ENCODE results near the gene TMEM236.

The TMEM236 gene

GRCh38 chr10:17743437-17743836 lies 8.6 kb upstream of the TMEM236 start:
- no peak for DNase-seq

- no peak for DNase-seq
Observed at GRCh38 chr10:17744341-17744861, 7.6 kb upstream of the TMEM236 start.

- DNase-seq: no peak
Observed at GRCh38 chr10:17747883-17748550, 4.0 kb upstream of the TMEM236 start.

GRCh38 chr10:17749890-17750289 lies 2.1 kb upstream of the TMEM236 start:
- DNase-seq: no peak

GRCh38 chr10:17756557-17757217 lies 4.7 kb downstream of the TMEM236 start:
- no peak for DNase-seq

- no peak for DNase-seq
Observed at GRCh38 chr10:17758200-17758599, 6.2 kb downstream of the TMEM236 start.

GRCh38 chr10:17758896-17759295 lies 6.9 kb downstream of the TMEM236 start:
- no peak for DNase-seq

- DNase-seq: no peak
Observed at GRCh38 chr10:17764142-17764541, 12.1 kb downstream of the TMEM236 start.

- DNase-seq: no peak
Observed at GRCh38 chr10:17765602-17766001, 13.6 kb downstream of the TMEM236 start.

- DNase-seq: no peak
Observed at GRCh38 chr10:17766731-17767130, 14.7 kb downstream of the TMEM236 start.

GRCh38 chr10:17768496-17768895 lies 16.5 kb downstream of the TMEM236 start:
- DNase-seq: no peak

- no peak for DNase-seq
Observed at GRCh38 chr10:17768957-17769356, 17.0 kb downstream of the TMEM236 start.

GRCh38 chr10:17771017-17771416 lies 19.0 kb downstream of the TMEM236 start:
- no peak for DNase-seq

GRCh38 chr10:17779784-17780183 lies 27.8 kb downstream of the TMEM236 start:
- no peak for DNase-seq

- no peak for DNase-seq
Observed at GRCh38 chr10:17780727-17781126, 28.7 kb downstream of the TMEM236 start.

GRCh38 chr10:17781856-17782255 lies 29.9 kb downstream of the TMEM236 start:
- no peak for DNase-seq

GRCh38 chr10:17782921-17783665 lies 31.1 kb downstream of the TMEM236 start:
- no peak for DNase-seq

- DNase-seq: no peak
Observed at GRCh38 chr10:17783751-17784150, 31.8 kb downstream of the TMEM236 start.

- DNase-seq: no peak
Observed at GRCh38 chr10:17784688-17785087, 32.7 kb downstream of the TMEM236 start.

- DNase-seq: no peak
Observed at GRCh38 chr10:17785276-17785930, 33.4 kb downstream of the TMEM236 start.

GRCh38 chr10:17787087-17787961 lies 35.3 kb downstream of the TMEM236 start:
- DNase-seq: no peak

GRCh38 chr10:17788646-17789045 lies 36.6 kb downstream of the TMEM236 start:
- DNase-seq: no peak
